ENCODE data around the gene HSPA4L.

The HSPA4L gene

GRCh38 chr4:127783955-127784770 is 2.0 kb downstream of the HSPA4L start:
- DNase-seq (ENCODE audit: low read depth), result no peak

GRCh38 chr4:127788517-127788916 is 6.4 kb downstream of the HSPA4L start:
- DNase-seq (ENCODE audit: low read depth), result no peak

DNA sequence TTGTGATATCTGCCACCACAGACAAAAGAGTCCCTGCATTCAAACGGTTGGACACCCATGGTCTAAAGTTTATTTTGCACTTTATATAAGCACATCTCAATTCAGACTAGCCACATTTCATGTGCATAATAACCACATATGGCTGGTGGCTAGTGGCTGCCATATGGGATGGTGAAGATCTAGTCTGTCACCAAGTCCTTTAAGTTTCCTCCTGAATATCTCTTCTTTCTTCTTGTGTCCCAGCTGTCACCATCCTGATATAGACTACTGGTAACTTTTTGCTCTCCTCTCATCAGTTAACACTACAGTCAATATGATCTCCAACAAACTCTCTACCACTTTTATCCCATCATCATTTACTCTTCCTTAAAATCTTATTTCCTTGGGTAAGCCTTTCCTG is 9.3 kb downstream of the HSPA4L start:
- DNase-seq (ENCODE audit: low read depth), result no peak

DNA sequence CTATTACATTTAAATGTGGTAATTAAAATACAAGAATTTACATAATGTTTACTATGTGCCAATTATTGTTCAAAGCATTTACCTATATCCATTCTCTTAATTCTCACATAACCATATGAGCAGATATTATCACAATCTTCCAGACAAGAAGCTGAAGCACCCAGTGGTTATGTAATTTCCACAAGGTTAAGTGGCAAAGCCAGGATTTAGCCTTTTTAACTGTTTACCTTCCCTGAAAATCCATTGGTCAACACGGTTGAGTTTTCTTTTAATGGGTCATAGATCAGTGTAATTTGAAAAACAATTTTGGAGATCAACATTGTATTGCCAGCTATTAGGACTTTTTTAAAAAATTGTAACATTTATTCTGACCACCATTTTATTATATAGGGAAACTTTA is 11.4 kb downstream of the HSPA4L start:
- no peak for DNase-seq (ENCODE audit: low read depth)

DNA sequence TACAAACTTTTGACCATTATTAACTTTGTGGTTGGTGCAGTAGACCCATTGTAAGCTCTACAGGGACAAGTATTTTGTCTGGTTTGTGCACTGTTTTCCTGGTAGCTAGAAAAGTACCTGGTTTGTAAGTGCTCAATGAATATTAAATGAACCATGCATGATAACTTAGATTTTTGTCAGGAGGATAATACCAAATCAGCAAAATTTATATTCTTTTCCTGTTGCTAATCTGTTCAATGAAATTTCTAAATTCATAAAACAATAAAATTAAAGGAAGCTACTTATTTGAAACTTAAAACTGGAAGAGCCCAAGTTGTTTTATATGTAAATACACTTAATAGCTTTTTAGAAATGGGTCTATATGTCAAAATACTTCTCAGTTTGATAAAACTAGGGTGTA is 17.6 kb downstream of the HSPA4L start:
- no peak for DNase-seq (ENCODE audit: low read depth)

GRCh38 chr4:127809173-127809800 is 27.2 kb downstream of the HSPA4L start:
- no peak for DNase-seq (ENCODE audit: low read depth)

DNA sequence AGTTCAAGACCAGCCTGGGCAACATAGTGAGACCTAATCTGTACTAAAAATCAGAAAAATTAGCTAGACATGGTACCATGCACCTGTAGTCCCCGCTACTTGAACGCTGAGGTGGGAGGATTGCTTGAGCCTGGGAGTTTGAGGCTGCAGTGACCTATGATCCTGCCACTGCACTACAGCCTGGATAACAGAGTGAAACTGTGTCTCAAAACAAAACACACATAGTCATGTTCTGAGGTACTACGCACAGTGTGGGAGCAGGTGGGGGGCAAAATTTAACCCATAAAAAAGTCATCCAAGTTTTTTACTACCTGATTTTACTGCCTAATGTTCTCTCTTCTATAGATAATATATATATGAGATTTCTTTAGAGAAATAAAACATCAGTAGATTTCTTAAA is 28.4 kb downstream of the HSPA4L start:
- DNase-seq (ENCODE audit: low read depth), result no peak

GRCh38 chr4:127822430-127822829 is 40.3 kb downstream of the HSPA4L start:
- DNase-seq (ENCODE audit: low read depth), result no peak

DNA sequence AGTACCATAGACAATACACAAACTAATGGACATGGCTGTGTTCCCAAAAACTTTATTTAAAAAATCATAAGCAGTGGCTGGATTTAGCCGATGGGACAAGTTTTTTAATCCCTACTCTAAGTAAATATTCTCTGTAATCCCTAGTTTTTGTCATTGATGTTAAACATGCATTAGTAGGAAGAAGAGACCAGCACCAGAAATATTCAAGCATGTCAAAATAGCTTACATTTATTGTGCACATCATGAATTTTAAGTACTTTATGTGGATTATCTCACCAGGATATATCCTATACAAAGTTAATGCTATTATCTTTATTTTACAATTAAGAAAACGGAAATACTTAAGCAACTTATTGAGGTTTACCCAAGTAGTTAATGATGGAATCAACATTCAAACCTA is 46.0 kb downstream of the HSPA4L start:
- no peak for DNase-seq (ENCODE audit: low read depth)

DNA sequence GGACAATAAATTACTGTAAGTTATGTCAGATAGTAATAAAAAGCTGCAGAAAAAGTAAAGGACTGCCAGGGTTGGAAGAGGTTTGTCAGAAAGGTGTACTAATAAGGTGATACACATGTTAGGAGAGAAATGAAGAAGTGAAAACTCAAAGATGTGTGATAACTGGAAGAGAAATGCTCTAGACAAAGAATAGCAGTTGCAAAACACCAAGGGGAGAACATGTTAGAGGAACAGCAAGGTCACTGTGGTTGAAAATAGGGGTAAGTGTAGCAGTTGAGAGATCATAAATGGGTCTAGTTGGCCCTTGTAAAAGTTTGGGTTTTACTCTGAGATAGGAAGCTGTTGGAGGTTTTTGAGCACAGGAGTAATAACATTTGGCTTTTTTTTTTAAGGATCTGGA is 46.9 kb downstream of the HSPA4L start:
- no peak for DNase-seq (ENCODE audit: low read depth)

GRCh38 chr4:127832585-127832984 is 50.5 kb downstream of the HSPA4L start:
- no peak for DNase-seq (ENCODE audit: low read depth)

- no peak for DNase-seq (ENCODE audit: low read depth)
Observed at GRCh38 chr4:127843704-127844600, 61.8 kb downstream of the HSPA4L start.

GRCh38 chr4:127844601-127845116 is 62.5 kb downstream of the HSPA4L start:
- no peak for DNase-seq (ENCODE audit: low read depth)

GRCh38 chr4:127846061-127846460 is 63.9 kb downstream of the HSPA4L start:
- no peak for DNase-seq (ENCODE audit: low read depth)

GRCh38 chr4:127846765-127847164 is 64.6 kb downstream of the HSPA4L start:
- no peak for DNase-seq (ENCODE audit: low read depth)

- DNase-seq (ENCODE audit: low read depth), result no peak
Observed at GRCh38 chr4:127849505-127850234, 67.5 kb downstream of the HSPA4L start.

DNA sequence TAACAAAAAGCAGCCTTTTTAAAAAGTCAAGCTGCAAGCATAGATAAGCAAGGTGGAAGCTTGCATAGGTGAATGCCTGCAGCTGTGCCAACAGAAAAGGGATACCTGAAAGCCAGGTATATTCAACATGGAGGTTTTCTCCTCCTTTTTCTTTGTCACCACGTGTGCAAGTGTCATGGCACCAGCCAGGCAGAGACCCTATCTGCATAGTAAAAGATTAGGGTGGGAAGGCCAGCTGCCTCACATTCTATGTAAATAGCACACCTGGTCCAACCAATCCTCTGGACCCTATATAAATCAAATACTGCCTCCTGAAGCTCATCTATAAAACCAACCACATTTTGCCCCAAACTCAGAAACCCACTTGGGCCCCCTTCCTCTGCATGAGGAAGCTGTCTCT is 70.5 kb downstream of the HSPA4L start:
- no peak for DNase-seq (ENCODE audit: low read depth)

- no peak for DNase-seq (ENCODE audit: low read depth)
Observed at GRCh38 chr4:127856196-127856812, 74.2 kb downstream of the HSPA4L start.

GRCh38 chr4:127856813-127857447 is 74.8 kb downstream of the HSPA4L start:
- no peak for DNase-seq (ENCODE audit: low read depth)

DNA sequence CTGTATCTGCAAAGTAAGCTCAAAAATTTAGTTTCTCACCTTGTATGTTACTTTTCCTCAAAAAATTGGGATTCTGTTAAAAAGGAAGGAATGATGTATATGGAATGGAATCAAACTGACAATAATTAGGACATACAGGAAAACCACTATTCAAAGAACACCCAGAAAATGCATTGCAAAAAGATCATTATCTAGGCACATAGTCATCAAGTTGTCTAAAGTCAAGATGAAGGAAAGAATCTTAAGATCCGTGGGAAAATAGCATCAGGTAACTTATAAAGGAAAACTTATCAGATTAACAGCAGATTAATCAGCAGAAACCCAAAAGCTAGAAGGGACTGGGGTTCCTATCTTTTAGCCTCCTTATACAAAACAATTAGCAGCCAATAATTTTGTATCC is 75.5 kb downstream of the HSPA4L start:
- DNase-seq (ENCODE audit: low read depth), result no peak

DNA sequence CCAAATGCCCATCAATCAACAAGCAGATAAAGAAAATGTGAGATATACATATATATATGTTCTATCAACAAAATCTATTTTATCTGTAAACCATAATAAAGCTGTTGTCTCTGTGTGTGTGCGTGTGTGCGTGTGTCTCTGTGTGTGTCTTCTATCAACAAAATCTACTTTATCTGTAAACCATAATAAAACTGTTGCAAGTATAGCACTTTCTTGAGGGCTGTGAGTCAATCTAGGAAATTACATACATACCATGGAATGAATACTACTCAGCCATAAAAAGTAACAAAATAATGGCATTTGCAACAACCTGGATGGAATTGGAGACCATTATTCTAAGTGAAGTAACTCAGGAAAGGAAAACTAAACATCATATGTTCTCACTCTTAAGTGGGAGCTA is 86.1 kb downstream of the HSPA4L start:
- DNase-seq (ENCODE audit: low read depth), result no peak

All from CMK (cell line).